HEK293 (cell line): Measurements from ENCODE around the gene PRKACG.

Source experiments
- BCL11A ChIP-seq: fragments of 450-650 bp; formaldehyde crosslinking; IDR thresholded peaks from 2 replicates; pipeline ENCODE4 v1.5.1; 2016; ENCODE audit warnings: low read depth, missing biosample characterization, missing genetic modification characterization
- FEZF1 ChIP-seq: fragments of 450-650 bp; formaldehyde crosslinking; IDR thresholded peaks from 2 replicates; pipeline ENCODE4 v1.5.1; 2016; ENCODE audit warnings: missing biosample characterization, missing genetic modification characterization
- HOXC10 ChIP-seq: sonication (generic); formaldehyde crosslinking; IDR thresholded peaks from 2 replicates; pipeline ENCODE4 v1.8.1; 2023; ENCODE audit warnings: mild to moderate bottlenecking, missing genetic modification reagents
- KLF9 ChIP-seq: fragments of 450-650 bp; formaldehyde crosslinking; IDR thresholded peaks from 2 replicates; pipeline ENCODE4 v1.5.1; 2016; ENCODE audit warnings: missing biosample characterization, missing genetic modification characterization, low read depth
- MZF1 ChIP-seq: fragments of 450-650 bp; formaldehyde crosslinking; IDR thresholded peaks from 2 replicates; pipeline ENCODE4 v1.5.1; 2017; ENCODE audit warnings: missing biosample characterization, missing genetic modification characterization, borderline replicate concordance
- OSR2 ChIP-seq: fragments of 450-650 bp; formaldehyde crosslinking; IDR thresholded peaks from 2 replicates; pipeline ENCODE4 v1.5.1; 2016; ENCODE audit warnings: missing biosample characterization, missing genetic modification characterization
- PRDM6 ChIP-seq: fragments of 450-650 bp; formaldehyde crosslinking; IDR thresholded peaks from 2 replicates; pipeline ENCODE4 v1.5.1; 2017; ENCODE audit warnings: missing biosample characterization, missing genetic modification characterization
- RBAK ChIP-seq: fragments of 450-650 bp; formaldehyde crosslinking; IDR thresholded peaks from 2 replicates; pipeline ENCODE4 v1.5.1; 2016; ENCODE audit warnings: missing biosample characterization, missing genetic modification characterization
- SCRT2 ChIP-seq: fragments of 450-650 bp; formaldehyde crosslinking; IDR thresholded peaks from 2 replicates; pipeline ENCODE4 v1.5.1; 2016; ENCODE audit warnings: missing biosample characterization, missing genetic modification characterization
- SP3 ChIP-seq: fragments of 450-650 bp; formaldehyde crosslinking; IDR thresholded peaks from 2 replicates; pipeline ENCODE4 v1.5.1; 2016; ENCODE audit warnings: missing biosample characterization, missing genetic modification characterization
- ZBTB49 ChIP-seq: fragments of 450-650 bp; formaldehyde crosslinking; IDR thresholded peaks from 2 replicates; pipeline ENCODE4 v1.5.1; 2016; ENCODE audit warnings: missing biosample characterization, missing genetic modification characterization, low read depth
- ZBTB6 ChIP-seq: fragments of 450-650 bp; formaldehyde crosslinking; IDR thresholded peaks from 2 replicates; pipeline ENCODE4 v1.5.1; 2017; ENCODE audit warnings: missing biosample characterization, missing genetic modification characterization
- ZEB2 ChIP-seq: fragments of 450-650 bp; formaldehyde crosslinking; IDR thresholded peaks from 2 replicates; pipeline ENCODE4 v1.5.1; 2016; ENCODE audit warnings: missing biosample characterization, missing genetic modification characterization
- ZNF121 ChIP-seq: fragments of 450-650 bp; formaldehyde crosslinking; IDR thresholded peaks from 2 replicates; pipeline ENCODE4 v1.5.1; 2016; ENCODE audit warnings: missing biosample characterization, missing genetic modification characterization
- ZNF155 ChIP-seq: fragments of 450-650 bp; formaldehyde crosslinking; IDR thresholded peaks from 2 replicates; pipeline ENCODE4 v1.5.1; 2016; ENCODE audit warnings: missing biosample characterization, missing genetic modification characterization
- ZNF169 ChIP-seq: fragments of 450-650 bp; formaldehyde crosslinking; IDR thresholded peaks from 2 replicates; pipeline ENCODE4 v1.5.1; 2016; ENCODE audit warnings: missing biosample characterization, missing genetic modification characterization
- ZNF174 ChIP-seq: fragments of 450-650 bp; formaldehyde crosslinking; IDR thresholded peaks from 2 replicates; pipeline ENCODE4 v1.5.0; 2017; ENCODE audit warnings: missing biosample characterization, mild to moderate bottlenecking, missing genetic modification characterization
- ZNF2 ChIP-seq: fragments of 450-650 bp; formaldehyde crosslinking; IDR thresholded peaks from 2 replicates; pipeline ENCODE4 v1.5.1; 2016; ENCODE audit warnings: missing biosample characterization, missing genetic modification characterization
- ZNF221 ChIP-seq: fragments of 450-650 bp; formaldehyde crosslinking; IDR thresholded peaks from 2 replicates; pipeline ENCODE4 v1.5.1; 2017; ENCODE audit warnings: missing biosample characterization, missing genetic modification characterization, borderline replicate concordance
- ZNF24 ChIP-seq: fragments of 450-650 bp; formaldehyde crosslinking; IDR thresholded peaks from 2 replicates; pipeline ENCODE4 v1.5.1; 2016; ENCODE audit warnings: missing biosample characterization, missing genetic modification characterization
- ZNF248 ChIP-seq: fragments of 450-650 bp; formaldehyde crosslinking; IDR thresholded peaks from 2 replicates; pipeline ENCODE4 v1.5.1; 2017; ENCODE audit warnings: missing biosample characterization, missing genetic modification characterization
- ZNF324 ChIP-seq: fragments of 450-650 bp; formaldehyde crosslinking; IDR thresholded peaks from 2 replicates; pipeline ENCODE4 v1.5.1; 2016; ENCODE audit warnings: missing biosample characterization, missing genetic modification characterization
- ZNF335 ChIP-seq: fragments of 450-650 bp; formaldehyde crosslinking; conservative IDR thresholded peaks from 2 replicates; pipeline ENCODE4 v1.5.1; 2016; ENCODE audit warnings: missing biosample characterization, missing genetic modification characterization
- ZNF341 ChIP-seq: fragments of 450-650 bp; formaldehyde crosslinking; IDR thresholded peaks from 2 replicates; pipeline ENCODE4; 2016; ENCODE audit warnings: low read depth, missing biosample characterization, missing genetic modification characterization
- ZNF350 ChIP-seq: fragments of 450-650 bp; formaldehyde crosslinking; IDR thresholded peaks from 2 replicates; pipeline ENCODE4 v1.5.0; 2017; ENCODE audit warnings: missing biosample characterization, mild to moderate bottlenecking, missing genetic modification characterization
- ZNF354C ChIP-seq: fragments of 450-650 bp; formaldehyde crosslinking; IDR thresholded peaks from 2 replicates; pipeline ENCODE4 v1.5.1; 2016; ENCODE audit warnings: missing biosample characterization, missing genetic modification characterization, low read depth, borderline replicate concordance
- ZNF423 ChIP-seq: fragments of 450-650 bp; formaldehyde crosslinking; IDR thresholded peaks from 2 replicates; pipeline ENCODE4 v1.5.1; 2016; ENCODE audit warnings: missing biosample characterization, missing genetic modification characterization
- ZNF449 ChIP-seq: fragments of 450-650 bp; formaldehyde crosslinking; IDR thresholded peaks from 2 replicates; pipeline ENCODE4 v1.5.1; 2017; ENCODE audit warnings: missing biosample characterization, mild to moderate bottlenecking, missing genetic modification characterization, moderate library complexity
- ZNF501 ChIP-seq: fragments of 450-650 bp; formaldehyde crosslinking; IDR thresholded peaks from 2 replicates; pipeline ENCODE4 v1.5.1; 2016; ENCODE audit warnings: missing biosample characterization, missing genetic modification characterization
- ZNF585B ChIP-seq: fragments of 450-650 bp; formaldehyde crosslinking; IDR thresholded peaks from 2 replicates; pipeline ENCODE4 v1.5.1; 2016; ENCODE audit warnings: missing biosample characterization, missing genetic modification characterization
- ZNF639 ChIP-seq: fragments of 450-650 bp; formaldehyde crosslinking; IDR thresholded peaks from 2 replicates; pipeline ENCODE4 v1.5.1; 2016; ENCODE audit warnings: missing biosample characterization, missing genetic modification characterization
- ZNF677 ChIP-seq: fragments of 450-650 bp; IDR thresholded peaks from 2 replicates; pipeline ENCODE4 v1.5.0; 2018; ENCODE audit warnings: missing biosample characterization, mild to moderate bottlenecking, missing genetic modification characterization, moderate library complexity
- ZNF701 ChIP-seq: fragments of 450-650 bp; formaldehyde crosslinking; IDR thresholded peaks from 2 replicates; pipeline ENCODE4 v1.5.1; 2016; ENCODE audit warnings: missing biosample characterization, missing genetic modification characterization
- ZSCAN4 ChIP-seq: fragments of 450-650 bp; formaldehyde crosslinking; IDR thresholded peaks from 2 replicates; pipeline ENCODE4 v1.5.1; 2017; ENCODE audit warnings: missing biosample characterization, missing genetic modification characterization

The PRKACG gene

GRCh38 chr9:68981789-68982188 is 32.1 kb downstream of the PRKACG start (continued):
- TF ChIP-seq ZSCAN4 (no peak), ZNF248 (tag by site-specific recombination) (no peak), ZNF585B (no peak), RBAK (tag by site-specific recombination) (no peak), ZNF501 (tag by site-specific recombination) (no peak), ZNF677 (tag by site-specific recombination) (no peak), ZNF221 (tag by site-specific recombination) (no peak), ZNF354C (no peak), ZNF639 (tag by site-specific recombination) (no peak), ZNF350 (tag by site-specific recombination) (no peak), ZNF701 (tag by site-specific recombination) (no peak), ZNF169 (tag by site-specific recombination) (no peak), PRDM6 (tag by site-specific recombination) (peak; percentile 92), MZF1 (peak; percentile 27; the same call in 1 of the 2 replicates), ZBTB49 (no peak), ZNF423 (tag by site-specific recombination) (no peak), ZNF174 (tag by site-specific recombination) (no peak), ZNF449 (tag by site-specific recombination) (no peak), BCL11A (tag by site-specific recombination) (no peak), KLF9 (no peak), ZNF24 (tag by site-specific recombination) (no peak), ZNF121 (no peak), ZNF2 (tag by site-specific recombination) (no peak), HOXC10 (CRISPR knock-in tag) (no peak), ZNF341 (tag by site-specific recombination) (no peak), ZBTB6 (tag by site-specific recombination) (no peak), ZNF155 (tag by site-specific recombination) (no peak), ZNF324 (tag by site-specific recombination) (no peak), ZEB2 (tag by site-specific recombination) (peak; percentile 54), FEZF1 (tag by site-specific recombination) (peak; percentile 66; the same call in 1 of the 2 replicates), OSR2 (tag by site-specific recombination) (peak; percentile 85), SCRT2 (tag by site-specific recombination) (peak; percentile 60), ZNF335 (tag by site-specific recombination) (peak; percentile 52; the same call in 1 of the 2 replicates), SP3 (no peak)
